Activated CD4-positive, alpha-beta memory T cell treated with anti-CD3 and anti-CD28 coated beads, Interleukin-2, amount 10 ng/mL, durations not matched to agents 7 days and 5 days (primary cell): Measurements from ENCODE around the gene PEAR1. TPM values are rescaled to one million over a fixed set of nuclear protein-coding genes. Genes with fewer than 3 reads are reported as not detected.

Source experiments
- CTCF ChIA-PET: fragments of 350-600 bp; sonication (Branson Sonifier 250); formaldehyde crosslinking; loops from one replicate; lab custom pipeline; 2021; ENCODE audit warnings: antibody characterized with exemption, inconsistent platforms; lab: Charles Lee
- POLR2A ChIA-PET: fragments of 350-600 bp; sonication (Branson Sonifier 250); formaldehyde crosslinking; loops from one replicate; lab custom pipeline; 2021; ENCODE audit warnings: antibody characterized with exemption; lab: Charles Lee
- DNase-seq: peaks from one replicate; pipeline ENCODE4 v3.0.0-alpha.2; 2020
- H3K27ac Mint-ChIP-seq: one replicate; pipeline ENCODE4 v1.8.0; 2021; ENCODE audit warnings: mild to moderate bottlenecking, mixed read lengths
- H3K27me3 Mint-ChIP-seq: one replicate; pipeline ENCODE4 v1.8.0; 2021; ENCODE audit warnings: mixed read lengths
- H3K36me3 Mint-ChIP-seq: one replicate; pipeline ENCODE4 v1.8.0; 2021; ENCODE audit warnings: low read depth, mixed read lengths
- H3K4me1 Mint-ChIP-seq: one replicate; pipeline ENCODE4 v1.8.0; 2021; ENCODE audit warnings: mixed read lengths
- H3K4me3 Mint-ChIP-seq: one replicate; pipeline ENCODE4 v1.8.0; 2021; ENCODE audit warnings: mild to moderate bottlenecking, mixed read lengths
- H3K9me3 Mint-ChIP-seq: one replicate; pipeline ENCODE4 v1.8.0; 2021; ENCODE audit warnings: mixed read lengths
- total RNA-seq, 2 experiments: library from RNA; stranded (reverse); gene quantifications; one replicate each; pipeline ENCODE4 v1.2.3, GENCODE V29; 2021

Gene PEAR1
- total RNA-seq, 2 experiments from 2014 or later = 0.05 TPM; not detected in 1

- no peak for DNase-seq
- CTCF ChIA-PET = interaction anchor here (1.0 kb wide), 1 partner anchor 214 kb away, joined by 3 read pairs; no protein-coding TSS in a partner anchor
- peaks cover 17% of the 10 kb centered on the region for H3K36me3 Mint-ChIP-seq
- no peaks in the 10 kb centered on the region for H3K9me3 Mint-ChIP-seq
- POLR2A ChIA-PET = interaction anchor here (1.6 kb wide), 1 partner anchor 8 kb away, joined by 3 read pairs; no protein-coding TSS in a partner anchor
- H3K4me1 Mint-ChIP-seq = no peaks in the 10 kb centered on the region
- no peak overlapping the region for H3K27ac Mint-ChIP-seq
- H3K27me3 Mint-ChIP-seq = peaks cover 6% of the 10 kb centered on the region
- no peak overlapping the region for H3K4me3 Mint-ChIP-seq
These were observed 48.2 kb downstream of the PEAR1 start for GRCh38 chr1:156941675-156942074.

DNA sequence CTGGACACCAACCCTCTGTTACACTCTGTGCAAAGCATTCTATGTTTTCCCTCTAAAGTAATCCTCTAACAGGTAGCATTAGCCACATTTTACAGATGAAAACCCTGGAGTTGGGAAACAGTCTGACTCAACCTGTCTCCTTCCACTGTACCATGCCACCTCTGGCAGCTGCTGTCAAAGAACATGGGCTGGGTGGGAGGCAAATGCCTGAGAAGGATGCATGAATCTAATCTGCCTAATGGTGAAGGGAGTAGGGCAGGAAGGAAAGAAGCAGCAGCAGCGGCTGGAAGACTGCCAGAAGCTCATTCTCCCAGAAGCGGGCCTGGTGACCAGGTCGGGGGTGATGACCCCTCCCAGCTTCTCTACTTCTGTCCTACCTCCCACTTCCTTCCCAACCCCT, 48.7 kb downstream of the PEAR1 start:
- no peak for DNase-seq
- no peak overlapping the region for H3K27ac Mint-ChIP-seq
- ChIA-PET POLR2A (interaction anchor here (1.6 kb wide), 1 partner anchor 8 kb away, joined by 3 read pairs; no protein-coding TSS in a partner anchor), CTCF (interaction anchor here (1.0 kb wide), 1 partner anchor 214 kb away, joined by 3 read pairs; no protein-coding TSS in a partner anchor)
- H3K9me3 Mint-ChIP-seq = no peaks in the 10 kb centered on the region
- H3K27me3 Mint-ChIP-seq = peaks cover 6% of the 10 kb centered on the region
- no peak overlapping the region for H3K4me3 Mint-ChIP-seq
- peaks cover 21% of the 10 kb centered on the region for H3K36me3 Mint-ChIP-seq
- no peaks in the 10 kb centered on the region for H3K4me1 Mint-ChIP-seq

- POLR2A ChIA-PET = interaction anchor here (1.6 kb wide), 1 partner anchor 9 kb away, joined by 3 read pairs; no protein-coding TSS in a partner anchor
- Mint-ChIP-seq H3K27ac (no peak overlapping the region), H3K27me3 (peaks cover 6% of the 10 kb centered on the region), H3K4me3 (no peak overlapping the region), H3K36me3 (peaks cover 21% of the 10 kb centered on the region), H3K4me1 (no peaks in the 10 kb centered on the region), H3K9me3 (no peaks in the 10 kb centered on the region)
- CTCF ChIA-PET = no interaction called here
- DNase-seq = no peak
These were observed 49.1 kb downstream of the PEAR1 start for GRCh38 chr1:156942576-156942975.

- DNase-seq = no peak
- no peak overlapping the region for H3K27ac Mint-ChIP-seq
- peaks cover 18% of the 10 kb centered on the region for H3K36me3 Mint-ChIP-seq
- POLR2A ChIA-PET = no interaction called here
- no peak overlapping the region for H3K4me3 Mint-ChIP-seq
- no peaks in the 10 kb centered on the region for H3K9me3 Mint-ChIP-seq
- H3K27me3 Mint-ChIP-seq = peaks cover 6% of the 10 kb centered on the region
- H3K4me1 Mint-ChIP-seq = no peaks in the 10 kb centered on the region
- CTCF ChIA-PET = no interaction called here
These were observed 50.2 kb downstream of the PEAR1 start for GRCh38 chr1:156943756-156944155.

GRCh38 chr1:156944268-156944667, 50.8 kb downstream of the PEAR1 start:
- Mint-ChIP-seq H3K4me1 (no peaks in the 10 kb centered on the region), H3K36me3 (peaks cover 18% of the 10 kb centered on the region), H3K4me3 (no peak overlapping the region), H3K27me3 (peaks cover 6% of the 10 kb centered on the region), H3K9me3 (no peaks in the 10 kb centered on the region), H3K27ac (no peak overlapping the region)
- POLR2A ChIA-PET = no interaction called here
- DNase-seq = no peak
- CTCF ChIA-PET = no interaction called here

GRCh38 chr1:156944848-156945247, 51.3 kb downstream of the PEAR1 start:
- Mint-ChIP-seq H3K9me3 (no peaks in the 10 kb centered on the region), H3K36me3 (peaks cover 18% of the 10 kb centered on the region), H3K27me3 (peaks cover 6% of the 10 kb centered on the region), H3K27ac (no peak overlapping the region), H3K4me3 (no peak overlapping the region), H3K4me1 (no peaks in the 10 kb centered on the region)
- ChIA-PET POLR2A (no interaction called here), CTCF (no interaction called here)
- no peak for DNase-seq

GRCh38 chr1:156945881-156946661, 52.6 kb downstream of the PEAR1 start:
- DNase-seq = no peak
- H3K9me3 Mint-ChIP-seq = no peaks in the 10 kb centered on the region
- POLR2A ChIA-PET = no interaction called here
- H3K27me3 Mint-ChIP-seq = peaks cover 4% of the 10 kb centered on the region
- H3K4me3 Mint-ChIP-seq = no peak overlapping the region
- no peak overlapping the region for H3K27ac Mint-ChIP-seq
- CTCF ChIA-PET = no interaction called here
- no peaks in the 10 kb centered on the region for H3K4me1 Mint-ChIP-seq
- H3K36me3 Mint-ChIP-seq = peaks cover 15% of the 10 kb centered on the region

DNA sequence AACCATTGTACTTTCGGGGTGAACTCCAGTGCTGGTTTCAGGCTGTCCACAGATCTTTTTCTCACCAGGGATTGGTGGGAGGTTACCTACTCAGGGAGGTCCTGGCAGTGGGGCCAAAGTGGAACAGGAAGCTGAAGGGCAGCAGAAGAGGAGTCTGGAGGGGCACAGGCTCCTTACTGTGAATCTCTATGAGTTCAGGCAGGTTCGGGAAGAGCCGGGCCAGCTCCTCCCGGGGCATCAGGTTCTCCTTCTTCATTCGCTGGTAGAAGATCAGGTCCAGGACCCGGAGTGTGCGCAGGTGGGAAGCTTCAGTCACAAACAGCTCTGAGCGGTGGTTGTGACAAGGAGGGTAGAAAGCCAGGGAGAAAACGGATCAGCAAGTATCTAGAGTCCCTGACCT, 53.6 kb downstream of the PEAR1 start:
- DNase-seq = no peak
- Mint-ChIP-seq H3K27me3 (peaks cover 4% of the 10 kb centered on the region), H3K4me3 (no peak overlapping the region), H3K9me3 (no peaks in the 10 kb centered on the region), H3K27ac (no peak overlapping the region), H3K36me3 (peaks cover 16% of the 10 kb centered on the region), H3K4me1 (no peaks in the 10 kb centered on the region)
- POLR2A ChIA-PET = no interaction called here
- CTCF ChIA-PET = no interaction called here

GRCh38 chr1:156947818-156948525, 54.5 kb downstream of the PEAR1 start:
- Mint-ChIP-seq H3K27me3 (peaks cover 4% of the 10 kb centered on the region), H3K36me3 (peaks cover 16% of the 10 kb centered on the region), H3K9me3 (no peaks in the 10 kb centered on the region), H3K27ac (no peak overlapping the region), H3K4me3 (no peak overlapping the region), H3K4me1 (no peaks in the 10 kb centered on the region)
- DNase-seq = no peak
- ChIA-PET CTCF (interaction anchor here (0.6 to 1.7 kb wide), 3 partner anchors 16 to 126 kb away, joined by 3 to 5 read pairs (median 3); no protein-coding TSS in a partner anchor), POLR2A (no interaction called here)

DNA sequence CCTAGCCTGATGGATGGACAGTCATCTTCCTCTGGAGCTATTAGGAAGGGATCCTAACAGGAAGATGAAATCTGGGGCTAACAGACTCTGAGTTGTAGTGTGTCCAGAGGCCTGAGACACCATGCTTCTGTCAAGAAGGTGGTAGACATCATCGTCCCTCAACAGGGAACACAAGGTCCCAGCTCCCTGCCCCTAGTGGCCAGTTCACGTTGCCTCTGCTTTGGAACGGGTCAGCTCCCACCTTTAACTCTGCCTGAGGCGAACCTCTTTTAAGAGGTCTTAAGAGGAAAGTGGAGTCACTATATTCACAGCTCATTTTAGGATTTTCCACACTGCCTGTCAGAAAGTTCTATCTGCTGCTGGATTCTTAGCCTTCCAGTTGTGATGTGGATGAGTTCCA, 55.2 kb downstream of the PEAR1 start:
- ChIA-PET CTCF (interaction anchor here (0.6 to 1.7 kb wide), 3 partner anchors 15 to 125 kb away, joined by 3 to 5 read pairs (median 3); no protein-coding TSS in a partner anchor), POLR2A (interaction anchor here (0.9 kb wide), 1 partner anchor 27 kb away, joined by 3 read pairs; no protein-coding TSS in a partner anchor)
- peaks cover 12% of the 10 kb centered on the region for H3K36me3 Mint-ChIP-seq

GRCh38 chr1:156949127-156949526, 55.6 kb downstream of the PEAR1 start:
- peaks cover 12% of the 10 kb centered on the region for H3K36me3 Mint-ChIP-seq
- DNase-seq = no peak
- H3K27me3 Mint-ChIP-seq = peaks cover 2% of the 10 kb centered on the region
- CTCF ChIA-PET = interaction anchor here (1.1 to 1.7 kb wide), 2 partner anchors 15 to 125 kb away, joined by 3 to 5 read pairs; no protein-coding TSS in a partner anchor
- H3K27ac Mint-ChIP-seq = no peak overlapping the region
- H3K4me3 Mint-ChIP-seq = no peak overlapping the region
- H3K9me3 Mint-ChIP-seq = no peaks in the 10 kb centered on the region
- H3K4me1 Mint-ChIP-seq = no peaks in the 10 kb centered on the region
- POLR2A ChIA-PET = interaction anchor here (0.9 kb wide), 1 partner anchor 28 kb away, joined by 3 read pairs; no protein-coding TSS in a partner anchor

More for the DNA sequence above, 55.2 kb downstream of the PEAR1 start:
- H3K4me1 Mint-ChIP-seq = no peaks in the 10 kb centered on the region
- no peak for DNase-seq
- H3K27ac Mint-ChIP-seq = no peak overlapping the region
- no peak overlapping the region for H3K4me3 Mint-ChIP-seq
- peaks cover 2% of the 10 kb centered on the region for H3K27me3 Mint-ChIP-seq
- H3K9me3 Mint-ChIP-seq = no peaks in the 10 kb centered on the region

DNA sequence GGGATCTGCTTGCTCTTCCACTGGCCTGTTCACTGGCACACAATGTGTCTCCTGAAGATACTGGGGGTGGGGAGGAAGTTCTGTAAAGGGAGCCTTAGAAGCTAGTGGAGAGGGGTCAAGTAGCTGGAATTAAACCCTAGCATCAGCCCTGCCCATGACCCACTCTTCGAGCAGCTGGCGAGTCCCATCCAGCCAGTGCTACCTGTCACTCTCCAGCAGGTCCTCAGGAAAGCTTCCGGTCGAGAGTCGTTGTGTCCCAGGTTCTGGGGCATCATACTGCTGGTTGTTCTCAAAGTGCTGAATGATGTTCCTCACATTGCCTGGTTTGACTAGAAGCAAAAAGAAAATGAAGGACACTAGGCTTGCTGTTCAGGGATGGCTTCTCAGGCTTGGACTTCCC, 57.9 kb downstream of the PEAR1 start:
- peaks cover 2% of the 10 kb centered on the region for H3K27me3 Mint-ChIP-seq
- no peak overlapping the region for H3K4me3 Mint-ChIP-seq
- no peaks in the 10 kb centered on the region for H3K9me3 Mint-ChIP-seq
- ChIA-PET POLR2A (no interaction called here), CTCF (no interaction called here)
- DNase-seq = no peak
- H3K4me1 Mint-ChIP-seq = no peaks in the 10 kb centered on the region
- no peak overlapping the region for H3K27ac Mint-ChIP-seq
- H3K36me3 Mint-ChIP-seq = peaks cover 5% of the 10 kb centered on the region

- Mint-ChIP-seq H3K27ac (no peak overlapping the region), H3K4me3 (no peak overlapping the region), H3K27me3 (peaks cover 2% of the 10 kb centered on the region), H3K4me1 (peaks cover 7% of the 10 kb centered on the region), H3K36me3 (peaks cover 7% of the 10 kb centered on the region), H3K9me3 (no peaks in the 10 kb centered on the region)
- CTCF ChIA-PET = no interaction called here
- no peak for DNase-seq
- POLR2A ChIA-PET = no interaction called here
These were observed 60.1 kb downstream of the PEAR1 start for GRCh38 chr1:156953571-156953970.
